Sigmoid colon (tissue), 7 donors: ENCODE results near the gene B3GNT5. TPM values are rescaled to one million over a fixed set of nuclear protein-coding genes. Genes with fewer than 3 reads are reported as not detected.

Experiments used
- DNase-seq: peaks from one replicate; pipeline ENCODE4 v3.0.0-alpha.2; 2019
- H3K27ac ChIP-seq, 4 donors: fragments of 200-600 bp; sonication (generic); one replicate each; pipeline ENCODE4 v1.5.1; 2016 to 2019; ENCODE audit warnings: mild to moderate bottlenecking in 1 of 4
- H3K27me3 ChIP-seq, 3 donors: fragments of 200-600 bp; sonication (generic); one replicate each; pipeline ENCODE4 v1.5.1; 2019; ENCODE audit warnings: mild to moderate bottlenecking in 1 of 3
- H3K36me3 ChIP-seq, 4 donors: fragments of 200-600 bp; sonication (generic); one replicate each; pipeline ENCODE4 v1.5.1; 2016 to 2019
- H3K4me1 ChIP-seq, 4 donors: fragments of 200-600 bp; sonication (generic); one replicate each; pipeline ENCODE4 v1.5.1; 2017 to 2019
- H3K4me3 ChIP-seq, 4 donors: fragments of 200-600 bp; sonication (generic); one replicate each; pipeline ENCODE4 v1.5.1; 2017 to 2019; ENCODE audit warnings: mild to moderate bottlenecking in 2 of 4, moderate library complexity in 1 of 4
- H3K9me3 ChIP-seq, 4 donors: fragments of 200-600 bp in 3 of 4; sonication (generic) in 3 of 4; one replicate each; pipeline versions ENCODE4 v1.5.1 to v1.6.1; 2013 to 2019
- CTCF ChIP-seq, 4 experiments: fragments of 450-650 bp in 3 of 4; fragments of 200-600 bp in 1 of 4; IDR thresholded peaks; one replicate each; pipeline ENCODE4 v1.5.1; 2016 to 2019; ENCODE audit warnings: antibody characterized with exemption in 4 of 4, mild to moderate bottlenecking in 3 of 4, moderate library complexity in 2 of 4
- EP300 ChIP-seq, 4 donors: sonication (generic); formaldehyde crosslinking; IDR thresholded peaks; one replicate each; pipeline ENCODE4 v1.6.1; 2017; ENCODE audit warnings: antibody characterized with exemption in 4 of 4
- POLR2A ChIP-seq, 2 donors: fragments of 450-650 bp; IDR thresholded peaks; one replicate each; pipeline ENCODE4 v1.6.1; 2016; ENCODE audit warnings: antibody characterized with exemption in 2 of 2, mild to moderate bottlenecking in 2 of 2, moderate library complexity in 2 of 2
- POLR2AphosphoS5 ChIP-seq, 4 donors: sonication (generic); formaldehyde crosslinking; IDR thresholded peaks; one replicate each; pipeline ENCODE4 v1.6.1; 2017; ENCODE audit warnings: antibody characterized with exemption in 4 of 4
- WGBS, 2 donors: extraction: QIAGEN DNeasy Blood & Tissue Kit; methylation state at CpG; one replicate each; pipeline ENCODE4 v1.1.7; 2013; 5-methylcytosine and 5-hydroxymethylcytosine counted together
- intact Hi-C: fragments of 100-400 bp; cut with DNase I; formaldehyde crosslinking; loops from one replicate; pipeline ENCODE4 v1.15.1; 2023
- polyA plus RNA-seq, 3 donors: library from polyadenylated mRNA; stranded (reverse); fragments of 200-250 nt; gene quantifications; one replicate each; pipeline ENCODE4 v1.2.3, GENCODE V29; 2013
- total RNA-seq, 4 donors: library from RNA; depleted of rRNA; stranded (reverse); fragments of >200 nt; gene quantifications; one replicate each; pipeline ENCODE4 v1.1.0, GENCODE V29; 2016
- donor health status: healthy with polysubstance abuse.
- donor health status: Bipolar disorder and iron deficiency.
- donor health status: healthy.

Gene B3GNT5
- total and polyA plus RNA-seq, 7 donors: 2.2 to 29.6 (median 4.2) TPM

GRCh38 chr3:183313351-183313750 is 60.3 kb downstream of the B3GNT5 start:
- H3K4me3 ChIP-seq: no peak overlapping the region
- DNase-seq: no peak
- 83 to 87% methylated on average over 4 of the region's 4 CpGs for WGBS, 2 donors
- no peak overlapping the region for H3K27ac ChIP-seq
- H3K9me3 ChIP-seq: no peaks in the 10 kb centered on the region
- no peaks in the 10 kb centered on the region for H3K36me3 ChIP-seq
- no peaks in the 10 kb centered on the region for H3K4me1 ChIP-seq
- H3K27me3 ChIP-seq: no peaks in the 10 kb centered on the region
- intact Hi-C loops: no loop called here
- no peak for TF ChIP-seq POLR2AphosphoS5 (IDR thresholded peaks at IDR 0.05)
- TF ChIP-seq POLR2A (IDR thresholded peaks at IDR 0.05): no peak

- no peak for TF ChIP-seq EP300 (IDR thresholded peaks at IDR 0.05)
- TF ChIP-seq POLR2A (IDR thresholded peaks at IDR 0.05): no peak
- no peak for TF ChIP-seq POLR2AphosphoS5 (IDR thresholded peaks at IDR 0.05)
- TF ChIP-seq CTCF (IDR thresholded peaks at IDR 0.05): no peak
- H3K4me1 ChIP-seq: no peaks in the 10 kb centered on the region
- no peak overlapping the region for H3K4me3 ChIP-seq
- no peak overlapping the region for H3K27ac ChIP-seq
- 76 to 90% methylated on average over 7 of the region's 7 CpGs for WGBS, 2 donors
- H3K27me3 ChIP-seq: no peaks in the 10 kb centered on the region
- intact Hi-C loops: no loop called here
- no peaks in the 10 kb centered on the region for H3K9me3 ChIP-seq
- DNase-seq: no peak
- H3K36me3 ChIP-seq: no peaks in the 10 kb centered on the region
Measured at GRCh38 chr3:183313764-183314163, 60.7 kb downstream of the B3GNT5 start.

GRCh38 chr3:183315739-183316138 is 62.7 kb downstream of the B3GNT5 start:
- TF ChIP-seq CTCF (IDR thresholded peaks at IDR 0.05): no peak
- no peak for TF ChIP-seq EP300 (IDR thresholded peaks at IDR 0.05)
- no peak for TF ChIP-seq POLR2A (IDR thresholded peaks at IDR 0.05)
- TF ChIP-seq POLR2AphosphoS5 (IDR thresholded peaks at IDR 0.05): no peak
- intact Hi-C loops: no loop called here
- H3K9me3 ChIP-seq: no peaks in the 10 kb centered on the region
- H3K4me3 ChIP-seq: no peak overlapping the region
- 40 to 81% methylated on average over 8 of the region's 8 CpGs for WGBS, 2 donors
- H3K4me1 ChIP-seq: no peaks in the 10 kb centered on the region
- no peak for DNase-seq
- H3K27ac ChIP-seq: no peak overlapping the region
- H3K36me3 ChIP-seq: no peaks in the 10 kb centered on the region
- H3K27me3 ChIP-seq: no peaks in the 10 kb centered on the region

GRCh38 chr3:183317271-183317670 is 64.2 kb downstream of the B3GNT5 start:
- no peak overlapping the region for H3K4me3 ChIP-seq
- no peaks in the 10 kb centered on the region for H3K27me3 ChIP-seq
- no peak overlapping the region for H3K27ac ChIP-seq
- 91 to 93% methylated on average over 8 of the region's 8 CpGs for WGBS, 2 donors
- TF ChIP-seq POLR2A (IDR thresholded peaks at IDR 0.05) (no peak), EP300 (IDR thresholded peaks at IDR 0.05) (no peak), POLR2AphosphoS5 (IDR thresholded peaks at IDR 0.05) (no peak), CTCF (IDR thresholded peaks at IDR 0.05) (no peak)
- intact Hi-C loops: no loop called here
- no peak for DNase-seq
- H3K36me3 ChIP-seq: no peaks in the 10 kb centered on the region
- no peaks in the 10 kb centered on the region for H3K4me1 ChIP-seq
- no peaks in the 10 kb centered on the region for H3K9me3 ChIP-seq

- intact Hi-C loops: no loop called here
- Histone ChIP-seq H3K27me3 (no peaks in the 10 kb centered on the region), H3K36me3 (no peaks in the 10 kb centered on the region), H3K4me1 (no peaks in the 10 kb centered on the region), H3K9me3 (no peaks in the 10 kb centered on the region), H3K27ac (no peak overlapping the region), H3K4me3 (no peak overlapping the region)
- 78 to 86% methylated on average over 10 of the region's 10 CpGs for WGBS, 2 donors
- TF ChIP-seq EP300 (IDR thresholded peaks at IDR 0.05) (no peak), POLR2A (IDR thresholded peaks at IDR 0.05) (no peak), POLR2AphosphoS5 (IDR thresholded peaks at IDR 0.05) (no peak), CTCF (IDR thresholded peaks at IDR 0.05) (no peak)
- DNase-seq: no peak
Measured at GRCh38 chr3:183317886-183318865, 65.1 kb downstream of the B3GNT5 start.
